Uterus (tissue), 2 donors: Measurements from ENCODE around the gene GADD45A.

ENCODE experiments used
- POLR2A ChIP-seq, 2 donors: fragments of 450-650 bp; IDR thresholded peaks; one replicate each; pipeline ENCODE4 v1.6.1; 2016; ENCODE audit warnings: antibody characterized with exemption in 2 of 2, mild to moderate bottlenecking in 1 of 2, moderate library complexity in 1 of 2
- TF ChIP-seq, protein P1 (sequence below), 4 experiments: fragments of 200-600 bp in 2 of 4; fragments of 450-650 bp in 2 of 4; sonication (generic) in 2 of 4; IDR thresholded peaks; one replicate each; pipeline ENCODE4 v1.5.1; 2016 to 2019; ENCODE audit warnings: antibody characterized with exemption in 4 of 4, mild to moderate bottlenecking in 2 of 4, moderate library complexity in 1 of 4

DNA sequence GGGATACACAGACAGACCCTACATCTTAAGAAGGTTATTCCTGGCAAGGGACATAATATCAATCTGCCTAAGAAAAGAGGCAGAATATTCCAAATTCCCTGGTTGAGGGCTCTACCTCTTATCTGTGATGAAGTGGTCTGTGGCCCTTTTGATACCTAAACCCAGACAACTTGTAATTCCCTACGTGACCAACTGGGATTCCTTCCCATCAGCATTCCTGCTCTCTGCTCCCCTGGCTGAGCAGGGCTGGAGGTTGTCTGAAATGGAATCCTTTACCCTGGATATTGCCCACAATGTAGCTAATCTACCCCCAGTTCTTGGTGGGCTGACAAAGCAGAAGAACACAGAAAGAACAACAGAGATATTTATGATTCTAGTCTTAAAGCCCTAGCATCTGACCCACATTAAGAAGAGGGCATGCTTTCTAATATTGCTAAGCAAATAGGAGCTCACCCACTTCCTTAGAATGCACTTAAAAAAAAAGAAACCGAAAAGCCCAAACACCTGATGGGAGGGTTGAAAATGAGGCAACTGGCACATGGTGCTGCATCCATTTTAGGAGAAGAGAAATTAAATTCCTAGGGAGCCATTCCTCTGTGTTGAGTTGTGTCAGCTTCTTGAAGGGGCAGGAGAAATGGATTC lies 36.8 kb downstream of the GADD45A start:
- TF ChIP-seq, protein P1, sequence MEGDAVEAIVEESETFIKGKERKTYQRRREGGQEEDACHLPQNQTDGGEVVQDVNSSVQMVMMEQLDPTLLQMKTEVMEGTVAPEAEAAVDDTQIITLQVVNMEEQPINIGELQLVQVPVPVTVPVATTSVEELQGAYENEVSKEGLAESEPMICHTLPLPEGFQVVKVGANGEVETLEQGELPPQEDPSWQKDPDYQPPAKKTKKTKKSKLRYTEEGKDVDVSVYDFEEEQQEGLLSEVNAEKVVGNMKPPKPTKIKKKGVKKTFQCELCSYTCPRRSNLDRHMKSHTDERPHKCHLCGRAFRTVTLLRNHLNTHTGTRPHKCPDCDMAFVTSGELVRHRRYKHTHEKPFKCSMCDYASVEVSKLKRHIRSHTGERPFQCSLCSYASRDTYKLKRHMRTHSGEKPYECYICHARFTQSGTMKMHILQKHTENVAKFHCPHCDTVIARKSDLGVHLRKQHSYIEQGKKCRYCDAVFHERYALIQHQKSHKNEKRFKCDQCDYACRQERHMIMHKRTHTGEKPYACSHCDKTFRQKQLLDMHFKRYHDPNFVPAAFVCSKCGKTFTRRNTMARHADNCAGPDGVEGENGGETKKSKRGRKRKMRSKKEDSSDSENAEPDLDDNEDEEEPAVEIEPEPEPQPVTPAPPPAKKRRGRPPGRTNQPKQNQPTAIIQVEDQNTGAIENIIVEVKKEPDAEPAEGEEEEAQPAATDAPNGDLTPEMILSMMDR (IDR thresholded peaks at IDR 0.05): no peak
- TF ChIP-seq POLR2A (IDR thresholded peaks at IDR 0.05): no peak
